ENCODE data around the gene HIVEP3.

HIVEP3 gene

GRCh38 chr1:41879617-41880016 is 39.1 kb downstream of the HIVEP3 start:
- Histone ChIP-seq H3K4me1 (ENCODE audit: control insufficient read depth in 2 of 2, insufficient read depth in 1 of 2, low read depth in 1 of 2, low read length in 2 of 2) (peaks cover 4 to 23% of the 10 kb centered on the region in 2 donors), H3K18ac (ENCODE audit: low read length) (peak overlapping the region; percentile 42), H3K27ac (replicated peaks; ENCODE audit: low read length) (no peak overlapping the region), H2AK5ac (ENCODE audit: low read depth, low read length) (no peak overlapping the region), H3K9ac (ENCODE audit: low read depth, low read length, poor library complexity) (no peak overlapping the region), H2BK120ac (ENCODE audit: low read depth, low read length) (no peak overlapping the region), H3K14ac (ENCODE audit: low read length) (no peak overlapping the region), H3K4me2 (ENCODE audit: insufficient read depth, low read length, poor library complexity, severe bottlenecking) (no peak overlapping the region), H4K91ac (ENCODE audit: low read depth, low read length, poor library complexity) (no peak overlapping the region), H3K27me3 (ENCODE audit: control insufficient read depth in 3 of 3, insufficient read depth in 3 of 3, low read depth in 1 of 3, low read length in 3 of 3) (no peaks in the 10 kb centered on the region), H2BK5ac (ENCODE audit: low read length) (no peak overlapping the region), H3K4ac (ENCODE audit: low read length) (no peak overlapping the region), H3K79me1 (ENCODE audit: low read depth, low read length) (no peaks in the 10 kb centered on the region), H3K4me3 (ENCODE audit: low read length in 2 of 2) (no peak overlapping the region), H2BK15ac (ENCODE audit: low read length) (no peak overlapping the region), H4K8ac (ENCODE audit: low read depth, low read length) (no peak overlapping the region), H3K36me3 (replicated peaks in 1 of 2; ENCODE audit: control insufficient read depth in 2 of 2, insufficient read depth in 2 of 2, low read length in 2 of 2) (no peaks in the 10 kb centered on the region), H2BK12ac (ENCODE audit: low read length) (no peak overlapping the region), H3K9me3 (replicated peaks in 1 of 2; ENCODE audit: control insufficient read depth in 2 of 2, insufficient read depth in 1 of 2, low read depth in 1 of 2, low read length in 2 of 2) (no peaks in the 10 kb centered on the region), H2AFZ (ENCODE audit: low read length) (no peak overlapping the region), H3K23ac (ENCODE audit: low read depth, low read length, poor library complexity) (no peak overlapping the region)
- DNase-seq (ENCODE audit: low spot score), result no peak

- no peaks in the 10 kb centered on the region for H3K36me3 ChIP-seq (replicated peaks in 1 of 2; ENCODE audit: control insufficient read depth in 2 of 2, insufficient read depth in 2 of 2, low read length in 2 of 2)
- no peak overlapping the region for H3K4me3 ChIP-seq (ENCODE audit: low read length in 2 of 2)
- H3K27me3 ChIP-seq (ENCODE audit: control insufficient read depth in 3 of 3, insufficient read depth in 3 of 3, low read depth in 1 of 3, low read length in 3 of 3), result no peaks in the 10 kb centered on the region
- no peak overlapping the region for H3K18ac ChIP-seq (ENCODE audit: low read length)
- no peak overlapping the region for H3K14ac ChIP-seq (ENCODE audit: low read length)
- no peak overlapping the region for H2BK12ac ChIP-seq (ENCODE audit: low read length)
- H4K91ac ChIP-seq (ENCODE audit: low read depth, low read length, poor library complexity), result no peak overlapping the region
- H3K4me2 ChIP-seq (ENCODE audit: insufficient read depth, low read length, poor library complexity, severe bottlenecking), result no peak overlapping the region
- no peaks in the 10 kb centered on the region for H3K9me3 ChIP-seq (replicated peaks in 1 of 2; ENCODE audit: control insufficient read depth in 2 of 2, insufficient read depth in 1 of 2, low read depth in 1 of 2, low read length in 2 of 2)
- no peak overlapping the region for H2BK120ac ChIP-seq (ENCODE audit: low read depth, low read length)
- no peak overlapping the region for H3K9ac ChIP-seq (ENCODE audit: low read depth, low read length, poor library complexity)
- no peak overlapping the region for H3K23ac ChIP-seq (ENCODE audit: low read depth, low read length, poor library complexity)
- no peak overlapping the region for H2BK5ac ChIP-seq (ENCODE audit: low read length)
- H2AFZ ChIP-seq (ENCODE audit: low read length), result no peak overlapping the region
- no peak overlapping the region for H2BK15ac ChIP-seq (ENCODE audit: low read length)
- no peak overlapping the region for H4K8ac ChIP-seq (ENCODE audit: low read depth, low read length)
- H3K4me1 ChIP-seq (ENCODE audit: control insufficient read depth in 2 of 2, insufficient read depth in 1 of 2, low read depth in 1 of 2, low read length in 2 of 2), result peaks cover 4 to 25% of the 10 kb centered on the region in 2 donors
- WGBS, 2 donors (ENCODE audit: extremely low coverage in 2 of 2, insufficient read length in 2 of 2, insufficient replicate concordance in 1 of 2), result no CpG with 5 or more reads among the region's 5 CpGs
- no peaks in the 10 kb centered on the region for H3K79me1 ChIP-seq (ENCODE audit: low read depth, low read length)
- no peak overlapping the region for H2AK5ac ChIP-seq (ENCODE audit: low read depth, low read length)
- no peak for DNase-seq (ENCODE audit: low spot score)
- H3K27ac ChIP-seq (replicated peaks; ENCODE audit: low read length), result no peak overlapping the region
- H3K4ac ChIP-seq (ENCODE audit: low read length), result no peak overlapping the region
These were observed 39.8 kb downstream of the HIVEP3 start for GRCh38 chr1:41878911-41879310.

GRCh38 chr1:41878495-41878894 is 40.2 kb downstream of the HIVEP3 start:
- Histone ChIP-seq H3K9me3 (replicated peaks in 1 of 2; ENCODE audit: control insufficient read depth in 2 of 2, insufficient read depth in 1 of 2, low read depth in 1 of 2, low read length in 2 of 2) (no peaks in the 10 kb centered on the region), H4K8ac (ENCODE audit: low read depth, low read length) (no peak overlapping the region), H3K18ac (ENCODE audit: low read length) (no peak overlapping the region), H2BK120ac (ENCODE audit: low read depth, low read length) (no peak overlapping the region), H2BK15ac (ENCODE audit: low read length) (no peak overlapping the region), H3K4me2 (ENCODE audit: insufficient read depth, low read length, poor library complexity, severe bottlenecking) (no peak overlapping the region), H3K27me3 (ENCODE audit: control insufficient read depth in 3 of 3, insufficient read depth in 3 of 3, low read depth in 1 of 3, low read length in 3 of 3) (no peaks in the 10 kb centered on the region), H2BK5ac (ENCODE audit: low read length) (no peak overlapping the region), H4K91ac (ENCODE audit: low read depth, low read length, poor library complexity) (no peak overlapping the region), H3K27ac (replicated peaks; ENCODE audit: low read length) (no peak overlapping the region), H3K36me3 (replicated peaks in 1 of 2; ENCODE audit: control insufficient read depth in 2 of 2, insufficient read depth in 2 of 2, low read length in 2 of 2) (no peaks in the 10 kb centered on the region), H2AFZ (ENCODE audit: low read length) (no peak overlapping the region), H3K23ac (ENCODE audit: low read depth, low read length, poor library complexity) (no peak overlapping the region), H2BK12ac (ENCODE audit: low read length) (no peak overlapping the region), H3K4ac (ENCODE audit: low read length) (no peak overlapping the region), H3K79me1 (ENCODE audit: low read depth, low read length) (no peaks in the 10 kb centered on the region), H3K14ac (ENCODE audit: low read length) (no peak overlapping the region), H3K9ac (ENCODE audit: low read depth, low read length, poor library complexity) (no peak overlapping the region), H3K4me3 (ENCODE audit: low read length in 2 of 2) (no peak overlapping the region), H3K4me1 (ENCODE audit: control insufficient read depth in 2 of 2, insufficient read depth in 1 of 2, low read depth in 1 of 2, low read length in 2 of 2) (peaks cover 4 to 25% of the 10 kb centered on the region in 2 donors), H2AK5ac (ENCODE audit: low read depth, low read length) (no peak overlapping the region)
- WGBS, 2 donors (ENCODE audit: extremely low coverage in 2 of 2, insufficient read length in 2 of 2, insufficient replicate concordance in 1 of 2), result no CpG with 5 or more reads among the region's 1 CpG
- no peak for DNase-seq (ENCODE audit: low spot score)

GRCh38 chr1:41876576-41877445 is 41.9 kb downstream of the HIVEP3 start:
- H4K8ac ChIP-seq (ENCODE audit: low read depth, low read length), result no peak overlapping the region
- no peak overlapping the region for H3K27ac ChIP-seq (replicated peaks; ENCODE audit: low read length)
- H3K4me2 ChIP-seq (ENCODE audit: insufficient read depth, low read length, poor library complexity, severe bottlenecking), result no peak overlapping the region
- no peak overlapping the region for H3K4me3 ChIP-seq (ENCODE audit: low read length in 2 of 2)
- no peaks in the 10 kb centered on the region for H3K9me3 ChIP-seq (replicated peaks in 1 of 2; ENCODE audit: control insufficient read depth in 2 of 2, insufficient read depth in 1 of 2, low read depth in 1 of 2, low read length in 2 of 2)
- H2BK120ac ChIP-seq (ENCODE audit: low read depth, low read length), result no peak overlapping the region
- H2AFZ ChIP-seq (ENCODE audit: low read length), result peak overlapping the region; percentile 72
- no CpG with 5 or more reads among the region's 3 CpGs for WGBS, 2 donors (ENCODE audit: extremely low coverage in 2 of 2, insufficient read length in 2 of 2, insufficient replicate concordance in 1 of 2)
- H3K9ac ChIP-seq (ENCODE audit: low read depth, low read length, poor library complexity), result no peak overlapping the region
- H2BK5ac ChIP-seq (ENCODE audit: low read length), result no peak overlapping the region
- no peak overlapping the region for H4K91ac ChIP-seq (ENCODE audit: low read depth, low read length, poor library complexity)
- DNase-seq (ENCODE audit: low spot score), result no peak
- H3K18ac ChIP-seq (ENCODE audit: low read length), result no peak overlapping the region
- H2BK12ac ChIP-seq (ENCODE audit: low read length), result no peak overlapping the region
- H3K4me1 ChIP-seq (ENCODE audit: control insufficient read depth in 2 of 2, insufficient read depth in 1 of 2, low read depth in 1 of 2, low read length in 2 of 2), result peaks cover 4 to 23% of the 10 kb centered on the region in 2 donors
- no peaks in the 10 kb centered on the region for H3K36me3 ChIP-seq (replicated peaks in 1 of 2; ENCODE audit: control insufficient read depth in 2 of 2, insufficient read depth in 2 of 2, low read length in 2 of 2)
- no peak overlapping the region for H3K14ac ChIP-seq (ENCODE audit: low read length)
- H3K27me3 ChIP-seq (ENCODE audit: control insufficient read depth in 3 of 3, insufficient read depth in 3 of 3, low read depth in 1 of 3, low read length in 3 of 3), result no peaks in the 10 kb centered on the region
- no peak overlapping the region for H2AK5ac ChIP-seq (ENCODE audit: low read depth, low read length)
- H3K4ac ChIP-seq (ENCODE audit: low read length), result no peak overlapping the region
- no peak overlapping the region for H2BK15ac ChIP-seq (ENCODE audit: low read length)
- H3K79me1 ChIP-seq (ENCODE audit: low read depth, low read length), result no peaks in the 10 kb centered on the region
- H3K23ac ChIP-seq (ENCODE audit: low read depth, low read length, poor library complexity), result no peak overlapping the region
